Inferior parietal cortex (tissue), 1 donor: ENCODE data around the gene IL10RB.
A peak's percentile ranks its signal among the peaks of the same experiment; 100 is the strongest.
"Not testable (repeated sequence)": the region's sequence is repeated elsewhere in the genome, so short reads cannot be mapped to it uniquely, and the experiment has no call there.

Experiments used
- DNase-seq: peaks from one replicate; pipeline ENCODE4 v3.0.0-alpha.2; 2016; ENCODE audit errors: extremely low spot score

Gene IL10RB

GRCh38 chr21:33266050-33266788 lies at the start of gene IL10RB:
IL10RB (plus strand) TSS chr21:33266367; CDS start chr21:33266466, 99 bp downstream.
- peak; percentile 45 for DNase-seq

- no peak for DNase-seq
Measured at GRCh38 chr21:33217138-33217520, 49.0 kb upstream of the IL10RB start.

- no peak for DNase-seq
Measured at GRCh38 chr21:33219300-33219699, 46.9 kb upstream of the IL10RB start.

DNA sequence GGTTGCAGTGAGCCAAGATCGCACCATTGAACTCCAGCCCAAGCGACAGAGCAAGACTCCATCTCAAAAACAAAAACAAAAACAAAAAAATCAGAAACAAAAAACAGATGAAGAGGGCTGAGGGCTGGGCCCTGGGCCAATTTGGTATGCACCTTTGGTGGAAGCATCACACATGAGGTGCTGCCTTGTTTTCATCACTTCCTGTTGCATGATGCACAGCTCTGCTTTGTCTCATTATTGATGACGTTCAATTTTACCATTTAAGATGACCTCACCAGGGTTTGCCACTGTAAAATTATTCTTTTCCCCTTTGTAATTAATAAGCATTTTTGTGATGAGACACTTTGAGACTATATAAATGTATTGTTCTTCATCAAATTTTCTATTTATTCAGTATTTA lies 46.2 kb upstream of the IL10RB start:
- no peak for DNase-seq

DNA sequence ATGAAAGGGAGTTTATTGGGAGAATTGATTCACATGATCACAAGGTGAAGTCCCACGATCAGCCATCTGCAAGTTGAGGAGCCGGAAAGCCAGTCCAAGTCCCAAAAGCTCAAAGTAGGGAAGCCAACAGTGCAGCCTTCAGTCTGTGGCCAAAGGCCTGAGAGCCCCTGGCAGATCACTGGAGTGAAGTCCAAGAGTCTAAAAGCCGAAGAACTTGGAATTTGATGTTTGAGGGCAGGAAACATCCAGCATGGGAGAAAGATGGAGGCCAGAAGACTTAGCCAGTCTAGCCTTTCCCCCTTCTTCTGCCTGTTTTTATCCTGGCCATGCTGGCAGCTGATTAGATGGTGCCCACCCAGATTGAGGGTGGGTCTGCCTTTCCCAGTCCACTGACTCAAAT lies 40.8 kb upstream of the IL10RB start:
- DNase-seq, result not testable (repeated sequence)

GRCh38 chr21:33228455-33228854 lies 37.7 kb upstream of the IL10RB start:
- DNase-seq, result no peak

DNA sequence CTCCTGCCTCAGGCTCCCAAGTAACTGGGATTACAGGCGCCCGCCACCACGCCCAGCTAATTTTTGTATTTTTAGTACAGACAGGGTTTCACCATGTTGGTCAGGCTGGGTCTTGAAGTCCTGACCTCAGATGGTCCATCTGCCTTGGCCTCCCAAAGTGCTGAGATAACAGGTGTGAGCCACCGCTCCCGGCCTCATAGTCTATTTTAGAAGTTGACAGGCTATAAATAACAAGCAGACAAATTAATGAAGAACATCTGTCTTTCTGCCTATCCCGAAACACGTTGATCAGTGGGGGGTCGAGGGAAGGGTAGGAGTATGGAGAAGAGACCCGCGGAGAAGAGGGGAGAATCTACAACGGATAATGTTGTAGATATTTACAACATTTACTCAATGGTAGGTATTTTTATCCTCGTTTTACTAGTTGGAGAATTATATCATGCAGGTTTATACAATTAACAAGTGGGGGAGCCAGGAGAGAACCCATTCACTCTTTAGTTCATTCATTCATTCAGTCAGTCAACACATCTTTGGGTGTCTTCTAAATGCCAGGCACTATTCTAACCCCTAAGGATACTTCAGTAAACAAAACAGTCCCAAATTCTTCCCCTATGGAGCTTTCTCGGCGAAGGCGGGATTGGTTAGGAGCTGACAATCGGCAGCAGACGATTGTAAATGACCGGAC lies 36.9 kb upstream of the IL10RB start:
- no peak for DNase-seq

- peak; percentile 65 for DNase-seq
Measured at GRCh38 chr21:33229784-33230544, 36.2 kb upstream of the IL10RB start, which contains the start of gene IFNAR2. IFNAR2 (plus strand) TSS chr21:33229938; CDS start chr21:33241923, 11,985 bp downstream.

DNA sequence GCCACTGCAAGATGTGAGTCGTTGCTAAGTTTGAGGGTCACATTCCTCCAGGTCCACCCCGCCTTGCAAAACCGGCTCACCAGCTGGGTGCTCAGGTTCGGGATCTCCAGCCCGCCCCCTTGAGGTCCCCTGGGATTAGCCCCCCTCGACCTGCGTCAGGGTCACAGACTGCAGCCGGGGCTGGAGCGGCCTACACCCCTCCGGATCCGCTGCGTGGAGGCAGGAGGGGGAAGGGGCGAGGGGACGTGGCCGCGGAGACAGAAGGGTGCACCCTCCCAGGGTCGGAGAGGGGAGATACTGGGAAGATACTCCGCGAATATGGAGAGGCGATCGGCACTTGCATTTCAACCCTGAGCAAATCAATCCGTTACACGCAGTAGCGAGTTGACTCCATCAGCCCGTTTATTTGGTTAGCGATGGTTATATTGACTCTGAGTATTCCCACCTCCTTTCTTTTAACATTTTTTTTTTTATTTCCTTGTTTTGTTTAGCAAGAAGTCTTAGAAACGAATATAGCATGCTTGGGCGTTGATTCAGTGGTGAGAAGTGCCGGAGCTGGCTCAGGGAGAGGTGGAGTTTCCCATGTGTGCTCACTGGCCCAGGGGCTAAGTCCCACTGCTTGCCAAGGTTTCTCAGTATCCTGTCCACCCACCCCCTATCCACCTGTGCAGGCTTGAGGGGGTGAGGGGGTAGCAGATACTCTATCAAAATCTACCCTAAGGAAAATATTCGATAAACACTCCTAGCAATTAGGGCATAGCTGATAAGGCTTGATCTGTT lies 35.4 kb upstream of the IL10RB start:
- peak; percentile 35 for DNase-seq

DNA sequence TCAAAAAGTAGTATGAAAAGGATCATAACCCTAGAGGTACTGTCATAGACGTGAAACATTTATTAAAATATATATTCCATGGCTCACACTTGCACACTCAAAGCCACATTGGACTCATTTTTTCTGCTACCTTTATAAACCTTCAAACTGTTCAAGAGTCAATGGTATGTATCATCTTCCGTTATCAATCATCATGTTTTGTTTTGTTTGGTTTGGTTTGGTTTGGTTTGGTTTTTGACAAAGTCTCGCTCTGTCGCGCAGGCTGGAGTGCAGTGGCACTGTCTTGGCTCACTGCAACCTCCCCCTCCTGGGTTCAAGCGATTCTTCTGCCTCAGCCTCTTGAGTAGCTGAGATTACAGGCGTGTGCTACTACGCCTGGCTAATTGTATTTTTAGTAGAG lies 34.6 kb upstream of the IL10RB start:
- DNase-seq, result no peak

GRCh38 chr21:33232291-33233034 lies 33.7 kb upstream of the IL10RB start:
- DNase-seq, result no peak

GRCh38 chr21:33234635-33235520 lies 31.3 kb upstream of the IL10RB start:
- DNase-seq, result no peak

- DNase-seq, result no peak
Measured at GRCh38 chr21:33236013-33236686, 30.0 kb upstream of the IL10RB start.

- no peak for DNase-seq
Measured at GRCh38 chr21:33236766-33237165, 29.4 kb upstream of the IL10RB start.

DNA sequence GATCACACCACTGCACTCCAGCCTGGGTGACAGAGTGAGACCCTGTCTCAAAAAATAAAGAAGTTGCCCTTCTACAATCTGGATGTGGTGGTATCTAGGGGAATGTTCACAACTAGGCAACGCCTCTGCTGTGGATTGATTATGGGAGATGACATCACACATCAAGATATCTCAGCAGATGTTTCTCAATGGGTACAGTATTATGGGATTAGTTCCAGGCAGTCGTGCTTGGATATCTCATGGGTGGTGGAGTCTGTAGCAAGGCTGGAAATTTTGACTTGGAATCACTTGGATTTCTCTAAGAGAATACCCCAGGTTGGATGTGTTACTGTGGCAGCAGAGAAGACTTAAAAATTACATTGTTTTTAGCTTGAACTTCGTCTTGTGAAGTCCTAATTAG lies 28.7 kb upstream of the IL10RB start:
- DNase-seq, result no peak

DNA sequence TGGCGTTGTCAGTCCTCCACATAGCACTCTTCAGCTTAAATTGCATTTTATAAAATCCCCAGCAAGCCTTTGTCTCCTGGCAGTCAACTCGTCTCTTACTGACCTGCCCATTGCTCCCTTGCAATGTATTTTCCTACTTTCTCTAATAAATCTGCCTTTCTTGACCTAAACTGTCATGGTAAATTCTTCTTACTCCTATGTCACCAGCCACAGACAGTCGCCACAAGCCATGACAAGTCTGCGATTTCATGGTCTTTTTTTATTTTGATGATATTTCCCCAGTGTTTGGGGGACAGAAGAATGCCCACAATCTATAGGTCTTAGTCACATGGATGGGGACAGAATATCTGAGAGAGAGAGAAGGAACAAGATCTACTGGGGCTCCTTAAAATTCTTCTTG lies 28.0 kb upstream of the IL10RB start:
- DNase-seq, result no peak

GRCh38 chr21:33238565-33239255 lies 27.5 kb upstream of the IL10RB start:
- no peak for DNase-seq

DNA sequence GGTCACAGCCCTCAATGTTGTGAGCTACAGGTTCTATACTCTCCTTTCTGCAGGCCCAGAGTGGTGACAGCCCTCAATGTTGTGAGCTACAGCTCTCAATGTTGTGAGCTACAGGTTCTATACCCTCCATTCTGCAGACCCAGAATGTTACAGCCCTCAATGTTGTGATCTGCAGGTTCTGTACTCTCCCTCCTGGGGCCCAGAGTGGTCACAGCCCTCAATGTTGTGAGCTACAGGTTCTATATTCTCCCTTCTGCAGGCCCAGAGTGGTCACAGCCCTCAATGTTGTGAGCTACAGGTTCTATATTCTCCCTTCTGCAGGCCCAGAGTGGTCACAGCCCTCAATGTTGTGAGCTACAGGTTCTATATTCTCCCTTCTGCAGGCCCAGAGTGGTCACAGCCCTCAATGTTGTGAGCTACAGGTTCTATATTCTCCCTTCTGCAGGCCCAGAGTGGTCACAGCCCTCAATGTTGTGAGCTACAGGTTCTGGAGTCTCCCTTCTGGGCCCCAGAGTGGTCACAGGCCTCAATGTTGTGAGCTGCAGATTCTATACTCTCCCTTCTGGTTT lies 26.5 kb upstream of the IL10RB start:
- DNase-seq, result not testable (repeated sequence)
